Ovary (tissue), 9 donors: ENCODE measurements around the gene CCL27. TPM values are rescaled to one million over a fixed set of nuclear protein-coding genes. Genes with fewer than 3 reads are reported as not detected.

ENCODE experiments used
- DNase-seq, 5 donors: peaks; one replicate each; pipeline ENCODE4 v3.0.0-alpha.2; 2019 to 2020
- H3K27ac ChIP-seq, 2 donors: fragments of 200-600 bp; one replicate each; pipeline versions ENCODE4 v1.5.1 to v1.8.0; 2019 to 2022
- H3K27me3 ChIP-seq: fragments of 200-600 bp; one replicate; pipeline ENCODE4 v1.8.0; 2022
- H3K36me3 ChIP-seq: fragments of 200-600 bp; sonication (generic); one replicate; pipeline ENCODE4 v1.5.1; 2019
- H3K4me1 ChIP-seq: one replicate; pipeline ENCODE4 v1.8.1; 2013; ENCODE audit warnings: mild to moderate bottlenecking, moderate library complexity; ENCODE audit not compliant: insufficient read depth
- H3K4me3 ChIP-seq: fragments of 200-600 bp; sonication (generic); one replicate; pipeline ENCODE4 v1.5.1; 2017
- H3K9me3 ChIP-seq, 2 donors: fragments of 200-600 bp in 1 of 2; sonication (generic) in 1 of 2; one replicate each; pipeline versions ENCODE4 v1.5.1 to v1.8.1; 2013 to 2019; ENCODE audit warnings: mild to moderate bottlenecking in 1 of 2, moderate library complexity in 1 of 2
- EP300 ChIP-seq: sonication (generic); formaldehyde crosslinking; IDR thresholded peaks from one replicate; pipeline ENCODE4 v1.6.1; 2017; ENCODE audit warnings: antibody characterized with exemption
- POLR2A ChIP-seq: fragments of 450-650 bp; IDR thresholded peaks from one replicate; pipeline ENCODE4 v1.6.1; 2017; ENCODE audit warnings: antibody characterized with exemption, mild to moderate bottlenecking, moderate library complexity
- WGBS, 3 donors: extraction: QIAGEN DNeasy Blood & Tissue Kit in 1 of 3; methylation state at CpG; one replicate each; pipeline versions ENCODE4 v1.1.5 to v1.1.7; 2013 to 2017; 5-methylcytosine and 5-hydroxymethylcytosine counted together
- intact Hi-C, 4 donors: fragments of 100-400 bp; cut with DNase I; formaldehyde crosslinking; loops; one replicate each; pipeline versions ENCODE4 v1.11.0 to v1.15.1; 2022 to 2023
- polyA plus RNA-seq, 2 donors: library from polyadenylated mRNA; stranded (reverse); fragments of 200-250 nt in 1 of 2; fragments of 350-450 nt in 1 of 2; fragmentation: Illumina TruSeq in 1 of 2; extraction: RNeasy Lipid Tissue Mini Kit (QIAGEN cat#74804) in 1 of 2; gene quantifications; one replicate each; pipeline ENCODE4 v1.2.3, GENCODE V29; 2013 to 2014
- total RNA-seq, 7 donors: library from RNA; depleted of rRNA in 2 of 7; stranded (reverse); fragments of >200 nt in 2 of 7; fragmentation: NEBNext Ultra II Directional in 3 of 7; extraction: Animal tissue kit (Norgen Biotek cat#: 25700) in 3 of 7; gene quantifications; one replicate each; pipeline versions ENCODE4 v1.1.0 to v1.2.4, GENCODE V29; 2016 to 2023
- TF ChIP-seq, protein P1 (sequence below), 3 donors: fragments of 450-650 bp in 2 of 3; fragments of 200-600 bp in 1 of 3; IDR thresholded peaks; one replicate each; pipeline versions ENCODE4 v1.5.1 to v1.8.0; 2016 to 2022; ENCODE audit warnings: antibody characterized with exemption in 3 of 3, mild to moderate bottlenecking in 1 of 3
- donor health status: DM: no; HTN: no; CAD: no; lungs with moderate emphysema.
- donor health status: DM: no; HTN: no; CAD: no.
- donor health status: Bipolar disorder and iron deficiency.
- donor health status: DM: yes; HTN: yes; CAD: no.
- donor health status: DM: no; HTN: no; CAD: no.
- donor health status: DM: yes; HTN: yes; CAD: no.

Gene CCL27
- total and polyA plus RNA-seq, 9 donors = 0.21 to 1.1 (median 0.66) TPM; not detected in 4

DNA sequence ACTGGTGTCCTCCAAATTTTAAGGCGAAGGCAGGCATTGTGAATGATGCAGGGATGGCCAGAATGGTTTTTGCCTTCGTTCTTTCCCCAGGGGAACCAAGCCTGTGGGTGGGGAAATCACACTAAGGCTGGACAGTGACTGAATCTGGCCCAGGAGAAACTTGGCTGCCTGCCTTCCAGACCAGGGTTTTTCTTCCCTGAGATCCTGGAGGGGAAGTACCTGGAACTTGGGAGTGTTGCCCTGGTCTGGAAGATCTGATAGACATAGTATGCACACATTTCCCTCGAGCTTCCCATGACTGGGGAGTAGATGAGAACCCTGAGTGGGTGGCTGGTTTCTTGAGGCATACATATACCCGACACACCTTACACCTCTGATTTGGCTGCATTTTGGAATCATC lies 11.1 kb downstream of the CCL27 start:
- WGBS, 3 donors = 26 to 36% (median 27%) methylated on average over 4 of the region's 4 CpGs
- peak overlapping the region in 1 of 2 donors; percentile 81 for H3K27ac ChIP-seq
- no peaks in the 10 kb centered on the region for H3K27me3 ChIP-seq
- no peaks in the 10 kb centered on the region for H3K9me3 ChIP-seq
- peak in 4 of 5 donors; percentile 52 to 58 (median 56) for DNase-seq
- intact Hi-C loops = no loop called here
- TF ChIP-seq, protein P1, sequence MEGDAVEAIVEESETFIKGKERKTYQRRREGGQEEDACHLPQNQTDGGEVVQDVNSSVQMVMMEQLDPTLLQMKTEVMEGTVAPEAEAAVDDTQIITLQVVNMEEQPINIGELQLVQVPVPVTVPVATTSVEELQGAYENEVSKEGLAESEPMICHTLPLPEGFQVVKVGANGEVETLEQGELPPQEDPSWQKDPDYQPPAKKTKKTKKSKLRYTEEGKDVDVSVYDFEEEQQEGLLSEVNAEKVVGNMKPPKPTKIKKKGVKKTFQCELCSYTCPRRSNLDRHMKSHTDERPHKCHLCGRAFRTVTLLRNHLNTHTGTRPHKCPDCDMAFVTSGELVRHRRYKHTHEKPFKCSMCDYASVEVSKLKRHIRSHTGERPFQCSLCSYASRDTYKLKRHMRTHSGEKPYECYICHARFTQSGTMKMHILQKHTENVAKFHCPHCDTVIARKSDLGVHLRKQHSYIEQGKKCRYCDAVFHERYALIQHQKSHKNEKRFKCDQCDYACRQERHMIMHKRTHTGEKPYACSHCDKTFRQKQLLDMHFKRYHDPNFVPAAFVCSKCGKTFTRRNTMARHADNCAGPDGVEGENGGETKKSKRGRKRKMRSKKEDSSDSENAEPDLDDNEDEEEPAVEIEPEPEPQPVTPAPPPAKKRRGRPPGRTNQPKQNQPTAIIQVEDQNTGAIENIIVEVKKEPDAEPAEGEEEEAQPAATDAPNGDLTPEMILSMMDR (IDR thresholded peaks at IDR 0.05) = no peak
- no peak for TF ChIP-seq POLR2A
- no peak for TF ChIP-seq EP300
- peak overlapping the region; percentile 36 for H3K4me3 ChIP-seq
- no peaks in the 10 kb centered on the region for H3K36me3 ChIP-seq
- peaks cover 46% of the 10 kb centered on the region for H3K4me1 ChIP-seq

DNA sequence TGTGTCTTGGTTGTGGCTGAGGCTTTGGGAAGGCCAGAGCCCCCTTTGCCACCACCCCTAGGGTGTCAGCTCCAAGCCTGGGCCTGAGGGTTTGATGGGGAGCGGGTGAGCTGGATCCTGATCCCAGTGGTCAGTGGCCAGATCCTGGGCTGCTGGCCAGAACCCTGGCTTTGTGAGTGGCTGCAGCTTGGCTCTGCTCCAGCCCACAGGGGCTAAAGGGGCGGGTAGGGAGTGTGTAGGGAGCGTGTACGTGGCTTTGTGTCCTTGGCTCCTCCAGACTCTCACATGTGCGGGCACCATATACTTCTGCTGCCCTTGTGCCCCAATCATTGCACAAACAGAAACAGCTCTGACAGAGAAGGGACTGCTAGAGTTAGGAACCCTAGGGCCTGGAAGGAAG lies 11.6 kb downstream of the CCL27 start:
- TF ChIP-seq EP300 (no peak), POLR2A (no peak)
- TF ChIP-seq, protein P1 (IDR thresholded peaks at IDR 0.05) = no peak
- Histone ChIP-seq H3K4me1 (peaks cover 48% of the 10 kb centered on the region), H3K27me3 (no peaks in the 10 kb centered on the region), H3K4me3 (no peak overlapping the region), H3K9me3 (no peaks in the 10 kb centered on the region), H3K27ac (peak overlapping the region in 1 of 2 donors; percentile 81), H3K36me3 (no peaks in the 10 kb centered on the region)
- WGBS, 3 donors = 37 to 49% (median 42%) methylated on average over 5 of the region's 5 CpGs
- intact Hi-C loops = no loop called here
- peak in 4 of 5 donors; percentile 48 to 71 (median 64) for DNase-seq

DNA sequence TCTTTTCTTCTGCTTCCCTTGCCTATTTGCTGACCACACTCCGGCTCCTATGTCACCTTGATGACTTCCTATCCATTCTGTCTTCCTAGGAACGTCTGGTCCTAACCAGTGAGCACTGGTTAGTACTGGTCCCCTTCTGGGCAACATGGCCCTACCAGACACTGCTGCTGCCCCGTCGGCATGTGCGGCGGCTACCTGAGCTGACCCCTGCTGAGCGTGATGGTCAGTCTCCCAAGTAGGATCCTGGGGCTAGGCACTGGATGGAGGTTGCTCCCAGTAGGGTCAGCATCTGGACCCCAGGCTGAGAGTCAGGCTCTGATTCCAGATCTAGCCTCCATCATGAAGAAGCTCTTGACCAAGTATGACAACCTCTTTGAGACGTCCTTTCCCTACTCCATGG lies 13.8 kb downstream of the CCL27 start:
- peaks cover 33% of the 10 kb centered on the region for H3K4me1 ChIP-seq

DNA sequence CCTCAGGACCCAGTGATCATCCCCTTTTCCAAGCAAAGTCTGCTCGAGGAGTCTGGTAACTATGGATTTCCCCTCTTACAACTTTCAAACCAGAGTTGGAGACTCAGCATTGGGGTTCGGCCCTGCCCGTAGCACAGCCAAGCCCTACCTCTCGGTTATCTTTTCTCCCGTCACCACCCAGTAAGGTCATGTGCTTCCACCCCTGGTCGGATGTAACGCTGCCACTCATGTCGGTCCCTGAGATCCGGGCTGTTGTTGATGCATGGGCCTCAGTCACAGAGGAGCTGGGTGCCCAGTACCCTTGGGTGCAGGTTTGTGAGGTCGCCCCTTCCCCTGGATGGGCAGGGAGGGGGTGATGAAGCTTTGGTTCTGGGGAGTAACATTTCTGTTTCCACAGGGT lies 14.8 kb downstream of the CCL27 start:
- intact Hi-C loops = no loop called here
- TF ChIP-seq EP300 = no peak
- TF ChIP-seq, protein P1 (IDR thresholded peaks at IDR 0.05) = no peak
- TF ChIP-seq POLR2A = no peak
- no peak for DNase-seq
- Histone ChIP-seq H3K4me3 (peak overlapping the region; percentile 82), H3K27me3 (no peaks in the 10 kb centered on the region), H3K4me1 (peaks cover 24% of the 10 kb centered on the region), H3K36me3 (no peaks in the 10 kb centered on the region), H3K27ac (peak overlapping the region in 1 of 2 donors; percentile 54), H3K9me3 (no peaks in the 10 kb centered on the region)
- WGBS, 3 donors = 56 to 77% (median 58%) methylated on average over 10 of the region's 10 CpGs

More for the DNA sequence above, 13.8 kb downstream of the CCL27 start:
- no peak overlapping the region for H3K4me3 ChIP-seq
- no peak for DNase-seq
- intact Hi-C loops = no loop called here
- no peaks in the 10 kb centered on the region for H3K9me3 ChIP-seq
- no peaks in the 10 kb centered on the region for H3K27me3 ChIP-seq
- no peak overlapping the region for H3K27ac ChIP-seq
- H3K36me3 ChIP-seq = no peaks in the 10 kb centered on the region
- TF ChIP-seq, protein P1 (IDR thresholded peaks at IDR 0.05) = no peak
- TF ChIP-seq POLR2A = no peak
- TF ChIP-seq EP300 = no peak
- 90 to 94% (median 93%) methylated on average over 8 of the region's 8 CpGs for WGBS, 3 donors
